Testis (tissue), 3 donors: Measurements from ENCODE around the gene FAM25G. TPM values are rescaled to one million over a fixed set of nuclear protein-coding genes. Genes with fewer than 3 reads are reported as not detected.

Source experiments
- DNase-seq: peaks from one replicate; pipeline ENCODE4 v3.0.0-alpha.2; 2019
- H3K27ac ChIP-seq, 2 donors: fragments of 200-600 bp; sonication (generic); one replicate each; pipeline ENCODE4 v1.5.1; 2019
- H3K27me3 ChIP-seq: fragments of 200-600 bp; sonication (generic); one replicate; pipeline ENCODE4 v1.5.1; 2019
- H3K36me3 ChIP-seq: fragments of 200-600 bp; sonication (generic); one replicate; pipeline ENCODE4 v1.5.1; 2017; ENCODE audit warnings: low read depth; ENCODE audit errors: missing control alignments
- H3K4me1 ChIP-seq: fragments of 200-600 bp; sonication (generic); one replicate; pipeline ENCODE4 v1.5.1; 2019
- H3K4me3 ChIP-seq, 2 donors: fragments of 200-600 bp; sonication (generic); one replicate each; pipeline ENCODE4 v1.5.1; 2017 to 2019
- H3K9me3 ChIP-seq: fragments of 200-600 bp; sonication (generic); one replicate; pipeline ENCODE4 v1.5.1; 2017
- CTCF ChIP-seq, 3 experiments: fragments of 450-650 bp in 2 of 3; fragments of 200-600 bp in 1 of 3; sonication (generic) in 1 of 3; IDR thresholded peaks; one replicate each; pipeline ENCODE4 v1.5.1; 2016 to 2019; ENCODE audit warnings: antibody characterized with exemption in 3 of 3, mild to moderate bottlenecking in 2 of 3, moderate library complexity in 1 of 3
- POLR2A ChIP-seq: fragments of 450-650 bp; IDR thresholded peaks from one replicate; pipeline ENCODE4 v1.6.1; 2017; ENCODE audit warnings: antibody characterized with exemption, mild to moderate bottlenecking, moderate library complexity
- whole genome bisulfite sequencing, 2 donors: methylation state at CpG; one replicate each; pipeline ENCODE4 v1.1.5; 2018; 5-methylcytosine and 5-hydroxymethylcytosine counted together
- intact Hi-C: fragments of 100-400 bp; cut with DNase I; formaldehyde crosslinking; loops from one replicate; pipeline ENCODE4 v1.15.1; 2023; ENCODE audit warnings: low total_unique reads
- polyA plus RNA-seq: library from polyadenylated mRNA; stranded (reverse); fragments of 350-450 nt; fragmentation: Illumina TruSeq; extraction: RNeasy Lipid Tissue Mini Kit (QIAGEN cat#74804); gene quantifications from one replicate; pipeline ENCODE4 v1.2.3, GENCODE V29; 2014; ENCODE audit warnings: low read depth, low replicate concordance; ENCODE audit not compliant: insufficient read depth
- total RNA-seq, 2 donors: library from RNA; depleted of rRNA; stranded (reverse); fragments of >200 nt; gene quantifications; one replicate each; pipeline ENCODE4 v1.2.3, GENCODE V29; 2016

FAM25G gene
- total and polyA plus RNA-seq, 3 donors from 2014 or later = 3.9 to 8.6 (median 8.3) TPM

GRCh38 chr10:47454008-47454779 lies 37.3 kb downstream of the FAM25G start:
- WGBS, 2 donors = 76 to 89% methylated on average over 8 to 10 of the region's 10 CpGs
- peaks cover 17% of the 10 kb centered on the region for H3K4me1 ChIP-seq
- no peaks in the 10 kb centered on the region for H3K27me3 ChIP-seq
- H3K9me3 ChIP-seq = no peaks in the 10 kb centered on the region
- intact Hi-C loops = no loop called here
- H3K4me3 ChIP-seq = no peak overlapping the region
- H3K36me3 ChIP-seq = no peaks in the 10 kb centered on the region
- DNase-seq = no peak
- H3K27ac ChIP-seq = no peak overlapping the region
- TF ChIP-seq POLR2A (no peak), CTCF (IDR thresholded peaks at IDR 0.05) (no peak)

DNA sequence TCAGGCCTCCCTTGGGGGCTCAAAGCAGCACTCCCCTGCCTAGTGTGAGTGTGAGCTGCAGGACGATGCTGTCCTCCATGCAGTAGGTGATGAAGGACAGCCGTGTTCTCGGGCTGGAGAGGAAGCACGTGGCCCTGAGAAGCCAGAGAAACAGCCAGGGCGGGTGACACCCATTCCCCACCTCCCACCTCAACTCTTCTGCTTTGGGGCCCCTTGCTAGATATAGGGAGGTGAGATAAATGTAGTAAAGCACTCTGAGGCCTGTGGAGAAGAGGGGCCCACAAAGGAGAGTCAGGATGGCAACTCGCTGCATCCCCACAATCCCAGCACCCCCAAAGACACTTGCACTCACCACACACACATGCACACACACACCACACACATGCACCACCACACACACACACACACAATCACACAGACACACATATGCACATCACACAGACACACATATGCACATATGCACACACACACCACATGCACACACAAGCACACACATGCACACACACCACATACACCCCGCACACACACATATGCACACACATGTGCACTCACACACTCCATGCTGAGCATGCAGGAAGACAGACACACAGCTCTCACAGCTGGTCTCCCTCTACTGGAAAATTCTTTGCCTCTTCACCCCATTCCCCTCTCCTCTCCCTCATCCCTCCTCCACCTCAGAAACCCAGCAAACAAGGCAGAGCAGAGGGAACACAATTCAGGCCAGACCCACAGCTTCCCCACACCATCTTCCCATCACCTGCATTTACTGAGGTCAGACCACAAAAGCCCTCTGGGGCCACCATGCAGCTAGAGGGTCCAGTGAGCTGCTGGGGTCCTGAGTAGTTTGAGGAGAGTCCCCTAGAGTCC lies 38.1 kb downstream of the FAM25G start:
- peaks cover 17% of the 10 kb centered on the region for H3K4me1 ChIP-seq
- intact Hi-C loops = no loop called here
- DNase-seq = no peak
- TF ChIP-seq POLR2A (no peak), CTCF (IDR thresholded peaks at IDR 0.05) (no peak)
- no peaks in the 10 kb centered on the region for H3K9me3 ChIP-seq
- 71 to 74% methylated on average over 4 to 7 of the region's 7 CpGs for WGBS, 2 donors
- H3K36me3 ChIP-seq = no peaks in the 10 kb centered on the region
- H3K4me3 ChIP-seq = no peak overlapping the region
- no peak overlapping the region for H3K27ac ChIP-seq
- H3K27me3 ChIP-seq = no peaks in the 10 kb centered on the region

- no peak for DNase-seq
- no peak overlapping the region for H3K27ac ChIP-seq
- H3K9me3 ChIP-seq = no peaks in the 10 kb centered on the region
- H3K4me3 ChIP-seq = no peak overlapping the region
- H3K27me3 ChIP-seq = no peaks in the 10 kb centered on the region
- H3K4me1 ChIP-seq = peaks cover 17% of the 10 kb centered on the region
- intact Hi-C loops = no loop called here
- no peaks in the 10 kb centered on the region for H3K36me3 ChIP-seq
- TF ChIP-seq POLR2A (no peak), CTCF (IDR thresholded peaks at IDR 0.05) (no peak)
- 63 to 73% methylated on average over 11 of the region's 11 CpGs for WGBS, 2 donors
Measured at GRCh38 chr10:47452495-47453140, 38.9 kb downstream of the FAM25G start.

DNA sequence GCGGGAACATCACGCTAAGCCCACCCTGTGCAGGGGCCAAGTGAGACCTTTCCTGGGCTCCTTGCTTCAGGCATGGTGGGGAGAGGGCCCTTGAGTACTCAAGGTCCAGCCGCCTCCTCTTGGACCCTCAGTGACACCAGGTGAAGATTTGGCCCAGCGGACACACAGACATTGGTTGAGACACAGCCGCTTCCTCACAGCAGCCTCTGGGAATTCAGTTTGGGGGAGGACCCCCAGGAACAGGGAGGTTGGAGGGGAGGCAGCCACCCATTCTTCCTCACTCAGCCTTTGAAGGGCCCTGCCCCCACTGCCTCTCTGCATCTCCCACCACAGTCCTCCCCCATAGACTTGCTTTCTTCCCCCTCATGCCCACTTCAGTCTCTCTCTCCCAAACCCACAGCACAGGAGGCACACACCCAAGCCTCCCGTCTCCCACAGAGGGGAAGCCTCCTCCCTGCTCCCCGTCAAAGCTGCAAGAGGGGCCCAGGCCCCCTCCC lies 39.5 kb downstream of the FAM25G start:
- Histone ChIP-seq H3K9me3 (no peaks in the 10 kb centered on the region), H3K4me1 (peaks cover 14% of the 10 kb centered on the region), H3K4me3 (no peak overlapping the region), H3K27ac (no peak overlapping the region), H3K27me3 (no peaks in the 10 kb centered on the region), H3K36me3 (no peaks in the 10 kb centered on the region)
- no peak for TF ChIP-seq POLR2A
- TF ChIP-seq CTCF (IDR thresholded peaks at IDR 0.05) = no peak
- intact Hi-C loops = no loop called here
- no peak for DNase-seq
- 84 to 93% methylated on average over 3 to 7 of the region's 7 CpGs for WGBS, 2 donors
